SK-N-SH treated with all-trans-retinoic acid at 6 μM for 48 hours (cell line): ENCODE measurements around the gene TMEM134.

Source experiments
- ATAC-seq: fragments of 200-7000 bp; cut with Tn5 transposase; 3 replicates; pipeline ENCODE4 v1.9.1; 2020; ENCODE audit warnings: mild to moderate bottlenecking, moderate library complexity
- ARNTL ChIP-seq: fragments of 450-650 bp; formaldehyde crosslinking; IDR thresholded peaks from 2 replicates; pipeline ENCODE4 v1.5.0; 2020; ENCODE audit warnings: low read depth, mild to moderate bottlenecking, moderate library complexity, borderline replicate concordance
- BACH2 ChIP-seq: fragments of 250-450 bp; sonication (Bioruptor Pico); IDR thresholded peaks from 2 replicates; pipeline ENCODE4 v1.9.0; 2021; ENCODE audit warnings: mild to moderate bottlenecking, borderline replicate concordance
- CREB5 ChIP-seq: fragments of 250-450 bp; sonication (Bioruptor Pico); IDR thresholded peaks from 2 replicates; pipeline ENCODE4 v1.5.1; 2020; ENCODE audit warnings: low read depth, mild to moderate bottlenecking, moderate library complexity
- CSDC2 ChIP-seq: fragments of 250-450 bp; sonication (Bioruptor Pico); IDR thresholded peaks from 2 replicates; pipeline ENCODE4 v1.5.0; 2020; ENCODE audit warnings: mild to moderate bottlenecking, moderate library complexity
- CSRNP3 ChIP-seq: fragments of 250-450 bp; sonication (Bioruptor Pico); IDR thresholded peaks from 2 replicates; pipeline ENCODE4 v1.5.1; 2021; ENCODE audit warnings: mild to moderate bottlenecking, moderate library complexity
- ESRRG ChIP-seq: fragments of 250-450 bp; sonication (Bioruptor Pico); IDR thresholded peaks from 2 replicates; pipeline ENCODE4 v1.6.1; 2021; ENCODE audit warnings: mild to moderate bottlenecking
- ISL1 ChIP-seq: fragments of 250-450 bp; sonication (Bioruptor Pico); IDR thresholded peaks from 2 replicates; pipeline ENCODE4 v2.1.2; 2022; ENCODE audit warnings: mild to moderate bottlenecking, moderate library complexity
- OSR1 ChIP-seq: fragments of 250-450 bp; sonication (Bioruptor Pico); IDR thresholded peaks from 2 replicates; pipeline ENCODE4 v1.8.0; 2022; ENCODE audit warnings: moderate library complexity, mild to moderate bottlenecking, inconsistent platforms
- PATZ1 ChIP-seq: fragments of 250-450 bp; sonication (Bioruptor Pico); IDR thresholded peaks from 2 replicates; pipeline ENCODE4 v1.8.0; 2020; ENCODE audit warnings: mild to moderate bottlenecking, moderate library complexity, borderline replicate concordance
- PPARA ChIP-seq: fragments of 250-450 bp; sonication (Bioruptor Pico); IDR thresholded peaks from 2 replicates; pipeline ENCODE4 v1.5.0; 2020; ENCODE audit warnings: mild to moderate bottlenecking, borderline replicate concordance
- RARB ChIP-seq: fragments of 250-450 bp; sonication (Bioruptor Pico); IDR thresholded peaks from 2 replicates; pipeline ENCODE4 v1.8.0; 2021; ENCODE audit warnings: mild to moderate bottlenecking, moderate library complexity
- SNAI2 ChIP-seq: fragments of 250-450 bp; sonication (Bioruptor Pico); IDR thresholded peaks from 2 replicates; pipeline ENCODE4 v1.5.0; 2020; ENCODE audit warnings: mild to moderate bottlenecking, moderate library complexity
- TCF4 ChIP-seq: fragments of 250-450 bp; sonication (Bioruptor Pico); IDR thresholded peaks from 2 replicates; pipeline ENCODE4 v1.8.0; 2021; ENCODE audit warnings: mild to moderate bottlenecking, moderate library complexity, borderline replicate concordance
- TSHZ2 ChIP-seq: fragments of 250-450 bp; sonication (Bioruptor Pico); IDR thresholded peaks from 2 replicates; pipeline ENCODE4 v1.5.0; 2020; ENCODE audit warnings: mild to moderate bottlenecking, moderate library complexity
- ZC3H10 ChIP-seq: fragments of 250-450 bp; sonication (Bioruptor Pico); IDR thresholded peaks from 2 replicates; pipeline ENCODE4 v1.5.1; 2021; ENCODE audit warnings: mild to moderate bottlenecking, moderate library complexity
- ZFP30 ChIP-seq: fragments of 450-650 bp; formaldehyde crosslinking; IDR thresholded peaks from 2 replicates; pipeline ENCODE4 v1.5.0; 2022; ENCODE audit warnings: mild to moderate bottlenecking, moderate library complexity
- ZNF565 ChIP-seq: fragments of 450-650 bp; formaldehyde crosslinking; conservative IDR thresholded peaks from 2 replicates; pipeline ENCODE4 v1.5.0; 2020; ENCODE audit warnings: low read depth, mild to moderate bottlenecking, moderate library complexity
- ZNF70 ChIP-seq: fragments of 450-650 bp; formaldehyde crosslinking; IDR thresholded peaks from 2 replicates; pipeline ENCODE4 v1.5.0; 2020; ENCODE audit warnings: mild to moderate bottlenecking, moderate library complexity
- ZNF8 ChIP-seq: fragments of 450-650 bp; formaldehyde crosslinking; IDR thresholded peaks from 2 replicates; pipeline ENCODE4 v1.5.0; 2020; ENCODE audit warnings: mild to moderate bottlenecking, moderate library complexity

Gene TMEM134

GRCh38 chr11:67456068-67456705, 12.9 kb downstream of the TMEM134 start:
- TF ChIP-seq ZNF8 (CRISPR knock-in tag) = no peak
- TF ChIP-seq ZNF70 (CRISPR knock-in tag) = no peak
- no peak for ATAC-seq

- ATAC-seq = no peak
- TF ChIP-seq ZNF8 (CRISPR knock-in tag) (no peak), BACH2 (no peak), CSDC2 (CRISPR knock-in tag) (no peak), ESRRG (CRISPR knock-in tag) (no peak)
- TF ChIP-seq, all 23 proteins: peak for 0
Measured at GRCh38 chr11:67455054-67455453, 14.0 kb downstream of the TMEM134 start, which contains the start of gene CABP4. TSS of gene CABP4 (plus strand) at chr11:67455354. CDS start at chr11:67455424, 70 bp downstream.

GRCh38 chr11:67453816-67454732, 15.0 kb downstream of the TMEM134 start:
- no peak for ATAC-seq
- TF ChIP-seq ZC3H10 (no peak), ZNF565 (CRISPR knock-in tag) (no peak), ZNF70 (CRISPR knock-in tag) (no peak)
- TF ChIP-seq, all 23 proteins: peak for 0

- TF ChIP-seq PPARA (CRISPR knock-in tag) (no peak), ZC3H10 (no peak), ZFP30 (no peak), SNAI2 (CRISPR knock-in tag) (no peak), CSRNP3 (CRISPR knock-in tag) (no peak), TCF4 (no peak), RARB (CRISPR knock-in tag) (no peak), PATZ1 (CRISPR knock-in tag) (no peak), ZNF8 (CRISPR knock-in tag) (no peak), CREB5 (no peak), OSR1 (CRISPR knock-in tag) (no peak)
- ATAC-seq = no peak; the same call in 2 of the 3 replicates
Measured at GRCh38 chr11:67452141-67452952, 16.7 kb downstream of the TMEM134 start, which contains the start of gene GPR152. TSS of gene GPR152 (minus strand) at chr11:67452729. CDS start at chr11:67452724, 5 bp downstream.

GRCh38 chr11:67451658-67451976, 17.4 kb downstream of the TMEM134 start:
- no peak for ATAC-seq
- no peak for TF ChIP-seq ISL1 (CRISPR knock-in tag)
- TF ChIP-seq ARNTL = no peak
- no peak for TF ChIP-seq ZNF565 (CRISPR knock-in tag)
- TF ChIP-seq CSRNP3 (CRISPR knock-in tag) = no peak
- TF ChIP-seq TSHZ2 = no peak
- no peak for TF ChIP-seq OSR1 (CRISPR knock-in tag)
- TF ChIP-seq ZFP30 = no peak
- no peak for TF ChIP-seq ZC3H10
